Gastrocnemius medialis (tissue), 4 donors: ENCODE results near the gene IFRD2. TPM values are rescaled to one million over a fixed set of nuclear protein-coding genes. Genes with fewer than 3 reads are reported as not detected.

Experiments used
- ATAC-seq, 2 donors: fragments of 150-250 bp; one replicate each; pipeline ENCODE4 v1.9.1; 2016
- DNase-seq, 2 donors: peaks; one replicate each; pipeline ENCODE4 v3.0.0-alpha.2; 2019
- H3K27ac ChIP-seq, 4 donors: fragments of 200-600 bp; sonication (generic); 1 replicate in 1 of 4; 2 replicates in 3 of 4; pipeline ENCODE4 v1.5.1; 2016 to 2018; ENCODE audit warnings: mild to moderate bottlenecking in 2 of 4, moderate library complexity in 1 of 4
- H3K27me3 ChIP-seq, 3 donors: fragments of 200-600 bp; sonication (generic) in 2 of 3; 1 replicate in 1 of 3; 2 replicates in 2 of 3; pipeline versions ENCODE4 v1.5.1 to v1.6.0; 2016 to 2019; ENCODE audit warnings: mild to moderate bottlenecking in 1 of 3, moderate library complexity in 1 of 3
- H3K36me3 ChIP-seq, 2 donors: fragments of 200-600 bp; sonication (generic) in 1 of 2; one replicate each; pipeline ENCODE4 v1.5.1; 2017 to 2018
- H3K4me1 ChIP-seq, 2 donors: fragments of 200-600 bp; sonication (generic) in 1 of 2; one replicate each; pipeline ENCODE4 v1.5.1; 2016 to 2017; ENCODE audit warnings: mild to moderate bottlenecking in 2 of 2
- H3K4me3 ChIP-seq, 4 donors: fragments of 200-600 bp; sonication (generic) in 3 of 4; 1 replicate in 1 of 4; 2 replicates in 3 of 4; pipeline ENCODE4 v1.5.1; 2016 to 2019; ENCODE audit warnings: mild to moderate bottlenecking in 2 of 4
- H3K9me3 ChIP-seq, 3 donors: fragments of 200-600 bp; sonication (generic) in 2 of 3; 1 replicate in 1 of 3; 2 replicates in 2 of 3; pipeline ENCODE4 v1.5.1; 2016 to 2019
- CTCF ChIP-seq, 5 experiments: fragments of 450-650 bp in 3 of 5; fragments of 200-600 bp in 2 of 5; sonication (generic) in 2 of 5; IDR thresholded peaks in 4 of 5; conservative IDR thresholded peaks in 1 of 5; 1 replicate in 4 of 5; 2 replicates in 1 of 5; pipeline ENCODE4 v1.5.1; 2016 to 2019; ENCODE audit warnings: antibody characterized with exemption in 5 of 5, mild to moderate bottlenecking in 3 of 5, moderate library complexity in 3 of 5
- POLR2A ChIP-seq, 2 donors: fragments of 450-650 bp; IDR thresholded peaks; one replicate each; pipeline ENCODE4 v1.6.1; 2017; ENCODE audit warnings: antibody characterized with exemption in 2 of 2, mild to moderate bottlenecking in 2 of 2, moderate library complexity in 2 of 2
- in situ Hi-C, 4 donors: fragments of 200-750 bp; cut with MboI; loops; one replicate each; pipeline versions ENCODE4 v1.15.0 to v1.8.0; 2017; ENCODE audit warnings: low sequenced_read_pairs in 4 of 4
- intact Hi-C: fragments of 100-400 bp; cut with DNase I; formaldehyde crosslinking; loops from one replicate; pipeline ENCODE4 v1.15.1; 2023; ENCODE audit warnings: low total_unique reads
- total RNA-seq, 4 donors: library from RNA; depleted of rRNA; stranded (reverse); fragments of >200 nt; gene quantifications; one replicate each; pipeline versions ENCODE4 v1.1.0 to v1.2.3, GENCODE V29; 2016

The IFRD2 gene
- total RNA-seq, 4 donors from 2014 or later = 111 to 145 (median 127) TPM

GRCh38 chr3:50303013-50303815 lies 11.0 kb upstream of the IFRD2 start, which contains the start of gene HYAL1:
HYAL1 (minus strand) TSS chr3:50303574; CDS start chr3:50302956, 618 bp downstream.
- in situ Hi-C loops = no loop called here
- Histone ChIP-seq H3K27me3 (no peaks in the 10 kb centered on the region), H3K4me1 (peaks cover 28 to 44% of the 10 kb centered on the region in 2 donors), H3K36me3 (no peaks in the 10 kb centered on the region), H3K27ac (peak within 1 kb of the TSS; percentile 85 to 91 (median 88)), H3K9me3 (no peaks in the 10 kb centered on the region), H3K4me3 (peak within 1 kb of the TSS; percentile 45 to 52 (median 49))
- no peak for ATAC-seq
- peak in 4 of 5 experiments; percentile 16 to 38 (median 21) for TF ChIP-seq CTCF (IDR thresholded peaks at IDR 0.05 in 4 of 5, conservative IDR thresholded peaks at IDR 0.05 in 1 of 5)
- peak; percentile 44 to 55 for TF ChIP-seq POLR2A (IDR thresholded peaks at IDR 0.05)
- DNase-seq = peak in 1 of 2 donors; percentile 72
- intact Hi-C loops = no loop called here

GRCh38 chr3:50302095-50303012 lies 10.1 kb upstream of the IFRD2 start:
- peaks cover 29 to 48% of the 10 kb centered on the region in 2 donors for H3K4me1 ChIP-seq
- intact Hi-C loops = no loop called here
- ATAC-seq (no peak), DNase-seq (no peak)
- peak overlapping the region; percentile 85 to 91 (median 88) for H3K27ac ChIP-seq
- no peaks in the 10 kb centered on the region for H3K36me3 ChIP-seq
- H3K27me3 ChIP-seq = no peaks in the 10 kb centered on the region
- peak overlapping the region; percentile 45 to 52 (median 49) for H3K4me3 ChIP-seq
- H3K9me3 ChIP-seq = no peaks in the 10 kb centered on the region
- TF ChIP-seq CTCF (IDR thresholded peaks at IDR 0.05 in 4 of 5, conservative IDR thresholded peaks at IDR 0.05 in 1 of 5) (no peak), POLR2A (IDR thresholded peaks at IDR 0.05) (no peak)
- in situ Hi-C loops = no loop called here

- peak overlapping the region; percentile 85 to 91 (median 88) for H3K27ac ChIP-seq
- no peaks in the 10 kb centered on the region for H3K9me3 ChIP-seq
- TF ChIP-seq CTCF (IDR thresholded peaks at IDR 0.05 in 4 of 5, conservative IDR thresholded peaks at IDR 0.05 in 1 of 5) = peak in 1 of 5 experiments; percentile 15
- no peak for TF ChIP-seq POLR2A (IDR thresholded peaks at IDR 0.05)
- H3K27me3 ChIP-seq = no peaks in the 10 kb centered on the region
- ATAC-seq (no peak), DNase-seq (no peak)
- intact Hi-C loops = loop anchor here (2.0 kb wide), 1 partner anchor 20 kb away; no protein-coding TSS in a partner anchor
- peak overlapping the region in 3 of 4 donors; percentile 60 to 71 (median 61) for H3K4me3 ChIP-seq
- H3K4me1 ChIP-seq = peaks cover 29 to 48% of the 10 kb centered on the region in 2 donors
- H3K36me3 ChIP-seq = peaks cover 0 to 5% of the 10 kb centered on the region in 2 donors
- in situ Hi-C loops = no loop called here
Measured at GRCh38 chr3:50300681-50301254, 8.5 kb upstream of the IFRD2 start.

- in situ Hi-C loops (loop anchor here in 1 of 4 donors (25.0 kb wide), 1 partner anchor 363 kb away; the partner anchor contains the start of genes MON1A and RBM6), intact Hi-C loops (loop anchor here (2.0 kb wide), 1 partner anchor 21 kb away; no protein-coding TSS in a partner anchor)
- DNase-seq = no peak
- peaks cover 29 to 48% of the 10 kb centered on the region in 2 donors for H3K4me1 ChIP-seq
- no peaks in the 10 kb centered on the region for H3K9me3 ChIP-seq
- peak overlapping the region; percentile 85 to 91 (median 88) for H3K27ac ChIP-seq
- H3K36me3 ChIP-seq = peaks cover 0 to 5% of the 10 kb centered on the region in 2 donors
- peak; percentile 10 to 19 for ATAC-seq
- TF ChIP-seq POLR2A (IDR thresholded peaks at IDR 0.05) (no peak), CTCF (IDR thresholded peaks at IDR 0.05 in 4 of 5, conservative IDR thresholded peaks at IDR 0.05 in 1 of 5) (no peak)
- peak overlapping the region; percentile 49 to 71 (median 60) for H3K4me3 ChIP-seq
- H3K27me3 ChIP-seq = no peaks in the 10 kb centered on the region
Measured at GRCh38 chr3:50299929-50300680, 7.9 kb upstream of the IFRD2 start.
